ENCODE measurements around the gene WDR59.
"Not testable (repeated sequence)": the region's sequence is repeated elsewhere in the genome, so short reads cannot be mapped to it uniquely, and the experiment has no call there.

- TF ChIP-seq CTCF (IDR thresholded peaks at IDR 0.05); ZFX (IDR thresholded peaks at IDR 0.05; ENCODE audit: borderline replicate concordance): not testable (repeated sequence)
Measured at GRCh38 chr16:74908759-74909158, 76.2 kb downstream of the WDR59 start.

All from 22Rv1 (cell line).